ENCODE measurements around the gene HOXC9.

Gene HOXC9

GRCh38 chr12:54024581-54025305, 24.8 kb downstream of the HOXC9 start:
- ChIA-PET CTCF (interaction anchor here (1.3 to 9.2 kb wide), 13 partner anchors 9 to 378 kb away, joined by 3 to 214 read pairs (median 15); partner anchors contain the start of genes HOXC10, HOXC5, HOXC8 and SMUG1), POLR2A (no interaction called here)
- no peak for TF ChIP-seq CTCF (IDR thresholded peaks at IDR 0.05; ENCODE audit: control extremely low read depth, extremely low read depth, low read depth, missing control alignments)
- no peak for DNase-seq (ENCODE audit: extremely low spot score)

- ChIA-PET CTCF (interaction anchor here (0.6 to 10.1 kb wide), 9 partner anchors 19 to 256 kb away, joined by 3 to 214 read pairs (median 18); partner anchors contain the start of genes HOXC8 and SMUG1), POLR2A (no interaction called here)
- no peak for TF ChIP-seq CTCF (IDR thresholded peaks at IDR 0.05; ENCODE audit: control extremely low read depth, extremely low read depth, low read depth, missing control alignments)
- no peak for DNase-seq (ENCODE audit: extremely low spot score)
Observed at GRCh38 chr12:54025499-54026405, 25.8 kb downstream of the HOXC9 start.

GRCh38 chr12:54026640-54027441, 26.9 kb downstream of the HOXC9 start:
- POLR2A ChIA-PET, result no interaction called here
- CTCF ChIA-PET, result interaction anchor here (1.6 to 10.1 kb wide), 7 partner anchors 21 to 187 kb away, joined by 3 to 214 read pairs (median 18); partner anchors contain the start of genes HOXC8 and SMUG1
- TF ChIP-seq CTCF (IDR thresholded peaks at IDR 0.05; ENCODE audit: control extremely low read depth, extremely low read depth, low read depth, missing control alignments), result no peak
- DNase-seq (ENCODE audit: extremely low spot score), result no peak

- CTCF ChIA-PET, result interaction anchor here (1.6 to 10.1 kb wide), 7 partner anchors 21 to 186 kb away, joined by 3 to 214 read pairs (median 18); partner anchors contain the start of genes HOXC8 and SMUG1
- no peak for TF ChIP-seq CTCF (IDR thresholded peaks at IDR 0.05; ENCODE audit: control extremely low read depth, extremely low read depth, low read depth, missing control alignments)
- POLR2A ChIA-PET, result no interaction called here
- DNase-seq (ENCODE audit: extremely low spot score), result no peak
Observed at GRCh38 chr12:54027442-54027786, 27.5 kb downstream of the HOXC9 start.

GRCh38 chr12:54028314-54029201, 28.6 kb downstream of the HOXC9 start, which contains the start of gene HOXC6:
Gene HOXC6, plus strand, starts transcription at chr12:54028440. Its CDS starts 82 bp downstream, at chr12:54028522.
- ChIA-PET POLR2A (no interaction called here), CTCF (interaction anchor here (3.6 to 10.1 kb wide), 5 partner anchors 22 to 180 kb away, joined by 18 to 214 read pairs (median 122); partner anchors contain the start of genes HOXC8 and SMUG1)
- TF ChIP-seq CTCF (IDR thresholded peaks at IDR 0.05; ENCODE audit: control extremely low read depth, extremely low read depth, low read depth, missing control alignments), result no peak
- no peak for DNase-seq (ENCODE audit: extremely low spot score)

Data from GM10248 (cell line).